GM23248 (cell line): Measurements from ENCODE around the gene NEMP2.

Experiments used
- EZH2 ChIP-seq: fragments of 200-600 bp; sonication (generic); IDR thresholded peaks from 2 replicates; pipeline ENCODE4 v1.6.1; 2018; ENCODE audit warnings: antibody characterized with exemption, mild to moderate bottlenecking; ENCODE audit not compliant: insufficient read depth, poor library complexity, severe bottlenecking
- EZH2phosphoT487 ChIP-seq: fragments of 200-600 bp; sonication (generic); IDR thresholded peaks from 2 replicates; pipeline ENCODE4 v1.6.1; 2018; ENCODE audit warnings: antibody characterized with exemption, moderate library complexity, mild to moderate bottlenecking, low read depth; ENCODE audit not compliant: insufficient read depth

DNA sequence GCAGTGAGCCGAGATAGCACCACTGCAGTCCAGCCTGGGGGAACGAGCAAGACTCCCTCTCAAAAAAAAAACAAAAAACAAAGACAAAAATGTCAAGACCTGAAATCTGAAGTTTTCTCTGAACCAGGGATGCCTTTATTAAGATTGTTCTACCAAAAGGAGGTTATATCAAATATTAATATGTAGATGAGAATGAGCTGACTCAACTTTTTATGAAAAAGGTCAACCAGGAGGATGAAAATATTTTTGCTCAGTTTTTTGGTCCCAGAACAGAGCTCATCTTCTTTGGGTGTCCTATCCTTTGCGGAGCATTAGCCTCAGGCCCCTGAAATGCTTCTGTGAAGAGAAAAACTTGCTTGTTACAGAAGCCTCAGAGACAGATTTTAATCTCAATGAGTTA is 44.0 kb downstream of the NEMP2 start:
- no peak for TF ChIP-seq EZH2
- TF ChIP-seq EZH2phosphoT487: no peak
